HG03520 (cell line): Measurements from ENCODE around the gene MAPK10.
"Not testable (repeated sequence)": the region's sequence is repeated elsewhere in the genome, so short reads cannot be mapped to it uniquely, and the experiment has no call there.

ENCODE experiments used
- ATAC-seq: cut with Tn5 transposase; IDR thresholded peaks from one replicate; pipeline ENCODE4 v1.9.1; 2021; ENCODE audit warnings: mild to moderate bottlenecking, moderate library complexity; ENCODE audit not compliant: unreplicated experiment

Gene MAPK10

GRCh38 chr4:85995361-85995760 is 364.5 kb downstream of the MAPK10 start:
- no peak for ATAC-seq

DNA sequence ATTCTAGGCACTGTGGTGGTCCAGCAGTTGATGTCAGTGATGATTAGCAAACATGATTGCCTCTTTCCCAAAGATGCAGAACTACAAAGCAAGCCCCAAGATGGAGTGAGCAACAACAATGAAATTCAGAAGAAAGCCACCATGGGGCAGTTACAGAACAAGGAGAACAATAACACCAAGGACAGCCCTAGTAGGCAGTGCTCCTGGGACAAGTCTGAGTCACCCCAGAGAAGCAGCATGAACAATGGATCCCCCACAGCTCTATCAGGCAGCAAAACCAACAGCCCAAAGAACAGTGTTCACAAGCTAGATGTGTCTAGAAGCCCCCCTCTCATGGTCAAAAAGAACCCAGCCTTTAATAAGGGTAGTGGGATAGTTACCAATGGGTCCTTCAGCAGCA is 365.3 kb downstream of the MAPK10 start:
- no peak for ATAC-seq

- no peak for ATAC-seq
These were observed 366.2 kb downstream of the MAPK10 start for GRCh38 chr4:85993641-85994040.

GRCh38 chr4:85986266-85986665 is 373.6 kb downstream of the MAPK10 start:
- no peak for ATAC-seq

GRCh38 chr4:85979276-85979675 is 380.6 kb downstream of the MAPK10 start:
- ATAC-seq = peak; percentile 75

GRCh38 chr4:85970535-85970934 is 389.3 kb downstream of the MAPK10 start:
- ATAC-seq = no peak

DNA sequence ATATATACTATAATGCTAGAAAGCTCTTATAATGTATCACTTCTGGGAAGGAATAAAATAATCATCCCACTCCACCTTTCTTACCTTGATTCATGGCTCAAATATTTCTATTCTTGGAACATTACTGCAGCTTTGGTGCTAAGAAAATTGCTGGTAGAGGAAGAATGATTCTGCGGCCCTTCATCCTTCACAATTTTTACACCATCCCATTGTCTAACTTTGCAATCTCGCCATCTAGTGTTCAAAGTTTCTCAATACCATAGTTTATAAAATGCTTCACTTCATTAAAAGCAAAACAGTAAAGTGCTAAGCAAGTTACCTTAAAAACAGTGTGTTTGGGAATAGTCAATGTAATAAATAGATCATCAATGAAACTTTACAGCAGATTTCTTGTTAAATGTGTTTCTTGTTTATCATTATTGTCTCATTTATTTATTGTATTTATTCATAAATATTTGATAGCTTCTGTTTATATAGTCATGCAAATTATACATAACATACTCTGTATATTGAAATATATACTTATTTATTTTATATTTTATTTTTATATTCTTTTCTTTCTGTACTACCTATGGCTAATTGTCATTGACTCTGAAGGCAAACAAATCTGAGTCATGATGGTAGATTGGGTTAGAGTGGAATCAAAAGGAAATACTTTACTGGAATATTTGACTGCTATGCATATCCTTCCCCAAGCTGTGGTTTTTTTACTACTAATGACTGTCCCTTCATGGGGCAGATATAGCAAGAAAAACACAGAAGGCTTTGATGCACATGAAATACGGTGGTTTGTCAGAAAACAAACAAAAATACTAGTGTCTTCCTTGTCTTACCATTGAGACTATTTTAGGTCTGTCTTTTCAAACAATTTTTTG is 390.7 kb downstream of the MAPK10 start:
- ATAC-seq = peak; percentile 54

GRCh38 chr4:85967872-85968271 is 392.0 kb downstream of the MAPK10 start:
- ATAC-seq = no peak

GRCh38 chr4:85966373-85966772 is 393.5 kb downstream of the MAPK10 start:
- no peak for ATAC-seq

GRCh38 chr4:85965529-85965928 is 394.3 kb downstream of the MAPK10 start:
- no peak for ATAC-seq

DNA sequence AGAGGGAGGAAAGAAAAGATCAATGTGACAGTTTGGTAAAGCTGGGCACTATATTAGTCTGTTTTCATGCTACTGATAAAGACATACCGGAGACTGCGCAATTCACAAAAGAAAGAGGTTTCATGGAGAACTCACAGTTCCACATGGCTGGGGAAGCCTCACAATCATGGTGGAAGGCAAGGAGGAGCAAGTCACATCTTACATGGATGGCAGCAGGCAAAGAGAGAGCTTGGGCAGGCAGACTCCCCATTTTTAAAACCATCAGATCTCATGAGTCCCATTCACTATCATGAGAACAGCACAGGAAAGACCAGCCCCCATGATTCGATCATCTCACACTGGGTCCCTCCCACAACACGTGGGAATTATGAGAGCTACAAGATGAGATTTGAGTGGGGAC is 394.8 kb downstream of the MAPK10 start:
- ATAC-seq = not testable (repeated sequence)

DNA sequence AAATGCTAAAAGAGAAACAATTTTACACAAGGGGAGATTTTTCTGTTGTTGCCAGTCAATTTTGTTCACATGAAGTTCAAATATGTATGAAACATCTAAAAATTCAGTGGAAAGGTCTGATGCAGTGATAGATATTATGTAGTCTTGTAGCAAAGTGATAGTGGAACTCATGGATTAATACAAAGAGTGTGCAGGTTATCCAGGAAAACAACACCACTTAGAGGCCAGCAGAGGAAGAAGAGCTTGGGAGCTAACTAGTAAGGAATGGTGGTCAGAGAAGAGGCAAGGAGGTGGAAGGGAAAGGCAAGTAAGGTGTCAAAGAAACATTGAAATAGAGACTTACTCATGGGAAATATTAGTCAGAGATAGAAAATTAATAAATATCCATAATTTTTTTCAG is 395.6 kb downstream of the MAPK10 start:
- no peak for ATAC-seq

- no peak for ATAC-seq
These were observed 396.6 kb downstream of the MAPK10 start for GRCh38 chr4:85963231-85963630.

DNA sequence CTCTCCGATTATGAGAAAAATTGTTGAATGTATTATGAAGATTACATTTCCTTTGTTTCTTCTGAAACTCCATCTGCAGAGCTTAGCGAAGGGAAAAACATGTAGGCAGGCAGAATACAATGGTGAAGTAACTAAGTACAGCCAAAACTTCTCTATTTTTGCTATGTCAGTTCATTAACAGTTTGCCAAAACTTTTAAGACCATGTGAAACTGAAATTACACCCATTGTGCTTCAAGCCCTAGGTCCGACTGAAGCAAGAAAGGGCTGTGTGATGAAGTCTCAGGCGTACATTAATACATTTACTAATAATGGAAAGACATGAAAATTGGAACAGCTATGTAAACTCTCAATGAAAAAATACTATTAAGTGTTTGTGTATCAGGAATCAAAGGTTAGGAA is 398.0 kb downstream of the MAPK10 start:
- ATAC-seq = no peak

GRCh38 chr4:85956293-85956945 is 403.4 kb downstream of the MAPK10 start:
- no peak for ATAC-seq

- ATAC-seq = no peak
These were observed 404.1 kb downstream of the MAPK10 start for GRCh38 chr4:85955620-85956292.

DNA sequence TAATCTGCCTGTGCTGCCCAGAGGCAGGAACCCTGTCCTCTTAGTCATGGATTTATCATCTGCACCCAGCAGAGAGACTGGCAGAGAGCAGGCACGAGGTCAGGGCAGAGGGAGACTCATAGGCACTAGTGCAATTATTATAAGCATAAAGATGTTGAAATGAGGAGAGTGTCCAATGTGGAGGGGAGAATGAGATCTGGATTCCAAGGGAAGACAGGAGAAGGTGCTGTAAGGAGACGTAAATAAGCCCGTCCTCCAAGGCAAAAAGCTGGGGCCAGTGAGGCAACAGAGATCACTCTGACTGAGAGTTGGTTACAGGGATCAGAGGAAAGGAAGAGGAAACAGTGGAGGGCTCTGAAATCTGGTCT is 406.2 kb downstream of the MAPK10 start:
- no peak for ATAC-seq

GRCh38 chr4:85952972-85953650 is 406.7 kb downstream of the MAPK10 start:
- ATAC-seq = no peak

GRCh38 chr4:85952528-85952927 is 407.3 kb downstream of the MAPK10 start:
- ATAC-seq = no peak

DNA sequence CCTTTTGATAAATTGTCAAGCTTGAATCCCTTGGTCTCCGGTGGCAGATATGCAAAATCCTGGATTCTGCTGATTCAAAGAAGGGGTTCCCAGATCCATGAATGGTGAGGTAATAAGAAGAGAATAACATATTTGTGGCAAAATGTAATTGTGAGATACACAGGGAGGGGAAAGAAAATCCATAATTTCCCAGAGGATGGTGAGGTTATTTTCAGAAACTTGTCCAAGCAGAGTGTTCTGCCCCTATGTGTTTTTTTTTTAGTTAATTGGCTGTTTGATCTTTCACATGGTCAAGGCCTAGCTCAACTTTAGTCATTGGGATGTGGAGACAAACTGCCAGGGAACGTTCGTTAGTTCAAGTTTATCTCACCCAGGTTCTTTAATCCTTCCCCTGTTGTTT is 408.8 kb downstream of the MAPK10 start:
- no peak for ATAC-seq

DNA sequence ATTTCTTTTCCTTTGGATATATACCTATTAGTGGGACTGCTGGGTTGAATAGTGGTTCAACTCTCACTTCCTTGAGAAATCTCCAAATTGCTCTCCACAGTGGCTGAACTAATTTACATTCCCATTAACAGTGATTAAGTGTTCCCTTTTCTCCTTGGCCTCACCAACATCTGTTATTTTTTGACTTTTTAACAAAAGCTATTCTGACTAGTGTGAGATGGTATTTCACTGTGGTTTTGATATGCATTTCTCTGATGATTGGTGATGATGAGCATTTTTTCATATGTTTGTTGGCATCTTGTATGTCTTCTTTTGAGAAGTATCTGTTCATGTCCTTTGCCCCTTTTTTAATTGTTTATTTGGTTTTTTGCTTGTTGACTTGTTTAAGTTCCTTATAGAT is 413.0 kb downstream of the MAPK10 start:
- ATAC-seq = no peak
